HepG2 (cell line): ENCODE results near the gene DMPK. TPM values are rescaled to one million over a fixed set of nuclear protein-coding genes. Genes with fewer than 3 reads are reported as not detected.

ENCODE experiments used
- AHR ChIP-seq: IDR thresholded peaks from 2 replicates; pipeline ENCODE4 v1.6.1; 2018; ENCODE audit warnings: missing genetic modification reagents, missing compliant biosample characterization
- ARNT ChIP-seq: fragments of 450-650 bp; IDR thresholded peaks from 2 replicates; pipeline ENCODE4 v1.6.1; 2017
- CEBPG ChIP-seq: IDR thresholded peaks from 2 replicates; pipeline ENCODE4 v1.6.1; 2016
- FOXK2 ChIP-seq: fragments of 450-650 bp; IDR thresholded peaks from 2 replicates; pipeline ENCODE4 v1.6.1; 2016
- KDM6A ChIP-seq: IDR thresholded peaks from 2 replicates; pipeline ENCODE4 v1.6.1; 2016; ENCODE audit warnings: low read depth
- MAFF ChIP-seq: IDR thresholded peaks from 2 replicates; pipeline ENCODE4 v1.6.1; 2011; ENCODE audit warnings: low read depth, low read length, improper control_type of control experiment
- MAZ ChIP-seq, 2 experiments: sonication (generic) in 1 of 2; formaldehyde crosslinking in 1 of 2; IDR thresholded peaks; 2 replicates each; pipeline versions ENCODE4 v1.5.0 to v1.6.1; 2012 to 2020; ENCODE audit warnings: low read depth in 2 of 2, mild to moderate bottlenecking in 2 of 2, borderline replicate concordance in 1 of 2, improper control_type of control experiment in 1 of 2, low read length in 1 of 2, missing genetic modification reagents in 1 of 2, moderate library complexity in 1 of 2
- NFE2L1 ChIP-seq: sonication (generic); formaldehyde crosslinking; IDR thresholded peaks from 2 replicates; pipeline ENCODE4 v1.4.0; 2020; ENCODE audit warnings: missing genetic modification reagents, mild to moderate bottlenecking, borderline replicate concordance
- NFYB ChIP-seq: sonication (generic); formaldehyde crosslinking; IDR thresholded peaks from 2 replicates; pipeline ENCODE4 v1.4.0; 2020; ENCODE audit warnings: missing genetic modification reagents
- NKX3-1 ChIP-seq: sonication (generic); formaldehyde crosslinking; IDR thresholded peaks from 2 replicates; pipeline ENCODE4 v1.5.0; 2020; ENCODE audit warnings: missing genetic modification reagents
- PCBP1 ChIP-seq: fragments of 200-400 bp; formaldehyde crosslinking; IDR thresholded peaks from 2 replicates; pipeline ENCODE4 v1.6.1; 2017; ENCODE audit warnings: mild to moderate bottlenecking, low read depth, low read length, borderline replicate concordance
- RARG ChIP-seq: sonication (generic); formaldehyde crosslinking; IDR thresholded peaks from 2 replicates; pipeline ENCODE4 v1.4.0; 2020; ENCODE audit warnings: low read depth, mild to moderate bottlenecking, missing genetic modification reagents
- RFX1 ChIP-seq: fragments of 450-650 bp; IDR thresholded peaks from 2 replicates; pipeline ENCODE4 v1.6.1; 2017
- SMARCC2 ChIP-seq: fragments of 450-650 bp; IDR thresholded peaks from 2 replicates; pipeline ENCODE4 v1.6.1; 2017; ENCODE audit warnings: antibody characterized with exemption, mild to moderate bottlenecking
- SRSF1 ChIP-seq: fragments of 200-400 bp; formaldehyde crosslinking; optimal IDR thresholded peaks from 2 replicates; pipeline ENCODE3; 2017; ENCODE audit warnings: mild to moderate bottlenecking, low read depth, low read length, moderate library complexity
- XRCC5 ChIP-seq: fragments of 200-400 bp; formaldehyde crosslinking; optimal IDR thresholded peaks from 2 replicates; pipeline ENCODE3; 2017; ENCODE audit warnings: mild to moderate bottlenecking, low read length
- ZNF333 ChIP-seq: sonication (generic); formaldehyde crosslinking; IDR thresholded peaks from 2 replicates; pipeline ENCODE4 v1.4.0; 2020; ENCODE audit warnings: mild to moderate bottlenecking, missing genetic modification reagents, borderline replicate concordance
- ZNF773 ChIP-seq: sonication (generic); formaldehyde crosslinking; IDR thresholded peaks from 2 replicates; pipeline ENCODE4 v1.4.0; 2020; ENCODE audit warnings: missing genetic modification reagents, borderline replicate concordance
- polyA plus RNA-seq, 8 experiments: library from polyadenylated mRNA; depleted of rRNA in 3 of 8; stranded (reverse) in 7 of 8; unstranded in 1 of 8; fragments of >200 nt; fragmentation: Illumina TruSeq in 4 of 8; extraction: Trizol in 4 of 8; gene quantifications; 2 replicates each; pipeline versions ENCODE4 v1.2.1 to v1.2.3, GENCODE V29; 2011 to 2016; ENCODE audit warnings: low read depth in 4 of 8, missing spikeins in 1 of 8, mixed read lengths in 1 of 8; ENCODE audit not compliant: insufficient read depth in 1 of 8
- total RNA-seq, 5 experiments: library from RNA; depleted of rRNA; stranded (reverse); fragments of >200 nt; fragmentation: Illumina TruSeq; extraction: Trizol; gene quantifications; 2 replicates each; pipeline ENCODE4 v1.2.3, GENCODE V29; 2016; ENCODE audit warnings: low read depth in 1 of 5
- TF ChIP-seq, protein P1 (sequence below): sonication (generic); formaldehyde crosslinking; IDR thresholded peaks from 2 replicates; pipeline ENCODE4 v1.9.0; 2021; ENCODE audit warnings: missing genetic modification reagents, borderline replicate concordance
- TF ChIP-seq, protein P2 (sequence below): sonication (generic); formaldehyde crosslinking; IDR thresholded peaks from 2 replicates; pipeline ENCODE4 v1.5.0; 2020; ENCODE audit warnings: mild to moderate bottlenecking, missing genetic modification reagents, moderate library complexity
- TF ChIP-seq, protein P3 (sequence below): fragments of 450-650 bp; IDR thresholded peaks from 2 replicates; pipeline ENCODE4 v1.6.1; 2017
- TF ChIP-seq, protein P4 (sequence below): sonication (generic); formaldehyde crosslinking; IDR thresholded peaks from 2 replicates; pipeline ENCODE4 v1.4.0; 2020; ENCODE audit warnings: low read depth, mild to moderate bottlenecking, missing genetic modification reagents
- TF ChIP-seq, protein P5 (sequence below): sonication (generic); formaldehyde crosslinking; IDR thresholded peaks from 2 replicates; pipeline ENCODE4 v1.9.0; 2022; ENCODE audit warnings: low read depth, missing genetic modification reagents

The DMPK gene
- total and polyA plus RNA-seq, 2 of the 13 experiments (the other 11 are each of a cell fraction or from before 2014, with no cell fraction given) = 5.3 to 8.8 TPM

DNA sequence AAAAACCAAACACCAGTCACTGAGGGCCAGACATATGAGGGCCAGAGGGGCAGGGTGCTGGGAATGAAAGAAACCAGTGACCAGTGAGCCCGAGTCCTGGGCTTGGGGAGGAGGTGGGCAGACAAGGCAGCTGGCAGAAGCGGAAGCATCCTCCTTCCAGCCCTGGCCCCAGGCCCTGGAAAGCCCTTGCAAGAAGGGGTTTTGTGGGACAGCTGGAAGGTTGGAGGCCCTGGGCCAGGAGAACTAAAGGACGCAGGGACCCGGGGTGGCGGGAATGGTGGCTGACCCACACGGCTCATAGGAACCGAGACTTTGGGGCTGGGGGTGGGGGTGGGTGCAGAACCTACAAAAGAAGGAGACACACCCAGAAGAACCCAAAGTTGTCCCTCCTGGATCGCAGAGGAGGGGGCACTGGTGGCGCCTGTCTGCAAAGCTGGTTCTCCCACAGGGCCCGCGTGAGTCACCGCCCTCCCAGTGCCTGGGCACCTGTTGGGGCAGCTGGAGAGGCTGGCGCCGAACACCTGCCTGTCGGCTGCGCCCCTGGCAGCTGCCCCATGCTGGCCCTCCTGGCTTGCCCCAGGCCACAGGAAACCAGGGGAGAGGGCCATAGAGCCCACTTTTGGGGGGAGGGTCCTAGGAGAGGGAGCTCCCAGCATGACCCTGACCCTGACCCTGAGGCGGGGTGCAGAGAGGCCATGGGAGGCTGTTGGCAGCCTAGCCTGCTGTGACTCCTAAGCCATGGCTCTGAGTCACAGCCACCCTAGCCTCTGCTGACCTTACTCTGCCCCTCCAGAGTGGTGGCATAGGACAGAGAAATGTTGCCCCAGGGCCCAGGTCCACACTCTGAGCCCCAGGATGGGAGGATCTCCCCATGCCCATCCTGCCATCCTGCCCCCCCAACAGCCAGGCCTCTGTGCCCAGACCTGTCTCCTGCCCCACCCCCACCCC is 802 bp downstream of the DMPK start (continued):
- TF ChIP-seq, protein P1, sequence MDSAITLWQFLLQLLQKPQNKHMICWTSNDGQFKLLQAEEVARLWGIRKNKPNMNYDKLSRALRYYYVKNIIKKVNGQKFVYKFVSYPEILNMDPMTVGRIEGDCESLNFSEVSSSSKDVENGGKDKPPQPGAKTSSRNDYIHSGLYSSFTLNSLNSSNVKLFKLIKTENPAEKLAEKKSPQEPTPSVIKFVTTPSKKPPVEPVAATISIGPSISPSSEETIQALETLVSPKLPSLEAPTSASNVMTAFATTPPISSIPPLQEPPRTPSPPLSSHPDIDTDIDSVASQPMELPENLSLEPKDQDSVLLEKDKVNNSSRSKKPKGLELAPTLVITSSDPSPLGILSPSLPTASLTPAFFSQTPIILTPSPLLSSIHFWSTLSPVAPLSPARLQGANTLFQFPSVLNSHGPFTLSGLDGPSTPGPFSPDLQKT (CRISPR knock-in tag) = no peak
- TF ChIP-seq RARG = no peak
- TF ChIP-seq XRCC5 = peak; percentile 28
- no peak for TF ChIP-seq ZNF773
- TF ChIP-seq AHR (CRISPR knock-in tag) = no peak
- no peak for TF ChIP-seq ARNT
- TF ChIP-seq RFX1 = no peak
- TF ChIP-seq NKX3-1 (CRISPR knock-in tag) = no peak
- TF ChIP-seq FOXK2 = no peak
- 0 out of 2 replicates have a peak, but pooled peaks have one; percentile 17 for TF ChIP-seq PCBP1
- TF ChIP-seq, protein P2, sequence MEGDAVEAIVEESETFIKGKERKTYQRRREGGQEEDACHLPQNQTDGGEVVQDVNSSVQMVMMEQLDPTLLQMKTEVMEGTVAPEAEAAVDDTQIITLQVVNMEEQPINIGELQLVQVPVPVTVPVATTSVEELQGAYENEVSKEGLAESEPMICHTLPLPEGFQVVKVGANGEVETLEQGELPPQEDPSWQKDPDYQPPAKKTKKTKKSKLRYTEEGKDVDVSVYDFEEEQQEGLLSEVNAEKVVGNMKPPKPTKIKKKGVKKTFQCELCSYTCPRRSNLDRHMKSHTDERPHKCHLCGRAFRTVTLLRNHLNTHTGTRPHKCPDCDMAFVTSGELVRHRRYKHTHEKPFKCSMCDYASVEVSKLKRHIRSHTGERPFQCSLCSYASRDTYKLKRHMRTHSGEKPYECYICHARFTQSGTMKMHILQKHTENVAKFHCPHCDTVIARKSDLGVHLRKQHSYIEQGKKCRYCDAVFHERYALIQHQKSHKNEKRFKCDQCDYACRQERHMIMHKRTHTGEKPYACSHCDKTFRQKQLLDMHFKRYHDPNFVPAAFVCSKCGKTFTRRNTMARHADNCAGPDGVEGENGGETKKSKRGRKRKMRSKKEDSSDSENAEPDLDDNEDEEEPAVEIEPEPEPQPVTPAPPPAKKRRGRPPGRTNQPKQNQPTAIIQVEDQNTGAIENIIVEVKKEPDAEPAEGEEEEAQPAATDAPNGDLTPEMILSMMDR = 0 out of 2 replicates have a peak, but pooled peaks have one; percentile 5
- TF ChIP-seq SRSF1 = no peak
- no peak for TF ChIP-seq NFE2L1 (CRISPR knock-in tag)
- TF ChIP-seq, protein P3, sequence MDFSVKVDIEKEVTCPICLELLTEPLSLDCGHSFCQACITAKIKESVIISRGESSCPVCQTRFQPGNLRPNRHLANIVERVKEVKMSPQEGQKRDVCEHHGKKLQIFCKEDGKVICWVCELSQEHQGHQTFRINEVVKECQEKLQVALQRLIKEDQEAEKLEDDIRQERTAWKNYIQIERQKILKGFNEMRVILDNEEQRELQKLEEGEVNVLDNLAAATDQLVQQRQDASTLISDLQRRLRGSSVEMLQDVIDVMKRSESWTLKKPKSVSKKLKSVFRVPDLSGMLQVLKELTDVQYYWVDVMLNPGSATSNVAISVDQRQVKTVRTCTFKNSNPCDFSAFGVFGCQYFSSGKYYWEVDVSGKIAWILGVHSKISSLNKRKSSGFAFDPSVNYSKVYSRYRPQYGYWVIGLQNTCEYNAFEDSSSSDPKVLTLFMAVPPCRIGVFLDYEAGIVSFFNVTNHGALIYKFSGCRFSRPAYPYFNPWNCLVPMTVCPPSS = no peak
- no peak for TF ChIP-seq MAZ (IDR thresholded peaks at IDR 0.05; ENCODE audit: borderline replicate concordance, low read depth, low read length)
- 0 out of 2 replicates have a peak, but pooled peaks have one; percentile 31 for TF ChIP-seq MAZ (CRISPR knock-in tag; IDR thresholded peaks at IDR 0.05; ENCODE audit: low read depth)
- TF ChIP-seq ZNF333 (CRISPR knock-in tag) = no peak
- no peak for TF ChIP-seq MAFF
- TF ChIP-seq NFYB (CRISPR knock-in tag) = no peak
- TF ChIP-seq CEBPG = no peak
- TF ChIP-seq, protein P4, sequence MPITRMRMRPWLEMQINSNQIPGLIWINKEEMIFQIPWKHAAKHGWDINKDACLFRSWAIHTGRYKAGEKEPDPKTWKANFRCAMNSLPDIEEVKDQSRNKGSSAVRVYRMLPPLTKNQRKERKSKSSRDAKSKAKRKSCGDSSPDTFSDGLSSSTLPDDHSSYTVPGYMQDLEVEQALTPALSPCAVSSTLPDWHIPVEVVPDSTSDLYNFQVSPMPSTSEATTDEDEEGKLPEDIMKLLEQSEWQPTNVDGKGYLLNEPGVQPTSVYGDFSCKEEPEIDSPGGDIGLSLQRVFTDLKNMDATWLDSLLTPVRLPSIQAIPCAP (CRISPR knock-in tag) = no peak
- no peak for TF ChIP-seq SMARCC2
- TF ChIP-seq KDM6A (CRISPR knock-in tag) = no peak
- TF ChIP-seq, protein P5, sequence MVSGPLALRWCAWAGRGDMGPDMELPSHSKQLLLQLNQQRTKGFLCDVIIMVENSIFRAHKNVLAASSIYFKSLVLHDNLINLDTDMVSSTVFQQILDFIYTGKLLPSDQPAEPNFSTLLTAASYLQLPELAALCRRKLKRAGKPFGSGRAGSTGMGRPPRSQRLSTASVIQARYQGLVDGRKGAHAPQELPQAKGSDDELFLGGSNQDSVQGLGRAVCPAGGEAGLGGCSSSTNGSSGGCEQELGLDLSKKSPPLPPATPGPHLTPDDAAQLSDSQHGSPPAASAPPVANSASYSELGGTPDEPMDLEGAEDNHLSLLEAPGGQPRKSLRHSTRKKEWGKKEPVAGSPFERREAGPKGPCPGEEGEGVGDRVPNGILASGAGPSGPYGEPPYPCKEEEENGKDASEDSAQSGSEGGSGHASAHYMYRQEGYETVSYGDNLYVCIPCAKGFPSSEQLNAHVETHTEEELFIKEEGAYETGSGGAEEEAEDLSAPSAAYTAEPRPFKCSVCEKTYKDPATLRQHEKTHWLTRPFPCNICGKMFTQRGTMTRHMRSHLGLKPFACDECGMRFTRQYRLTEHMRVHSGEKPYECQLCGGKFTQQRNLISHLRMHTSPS (CRISPR knock-in tag) = peak; percentile 73; the same call in 1 of the 2 replicates
